HepG2 (cell line): ENCODE results near the gene B3GAT3. TPM values are rescaled to one million over a fixed set of nuclear protein-coding genes. Genes with fewer than 3 reads are reported as not detected.

Source experiments
- CBX5 ChIP-seq: sonication (generic); formaldehyde crosslinking; IDR thresholded peaks from 2 replicates; pipeline ENCODE4 v1.4.0; 2020; ENCODE audit warnings: missing genetic modification reagents, borderline replicate concordance
- EED ChIP-seq: sonication (generic); formaldehyde crosslinking; IDR thresholded peaks from 2 replicates; pipeline ENCODE4 v1.5.0; 2020; ENCODE audit warnings: mild to moderate bottlenecking, missing genetic modification reagents
- HOXD1 ChIP-seq: sonication (generic); formaldehyde crosslinking; IDR thresholded peaks from 2 replicates; pipeline ENCODE4 v1.5.0; 2020; ENCODE audit warnings: missing genetic modification reagents
- MAZ ChIP-seq, 2 experiments: sonication (generic) in 1 of 2; formaldehyde crosslinking in 1 of 2; IDR thresholded peaks; 2 replicates each; pipeline versions ENCODE4 v1.5.0 to v1.6.1; 2012 to 2020; ENCODE audit warnings: low read depth in 2 of 2, mild to moderate bottlenecking in 2 of 2, borderline replicate concordance in 1 of 2, improper control_type of control experiment in 1 of 2, low read length in 1 of 2, missing genetic modification reagents in 1 of 2, moderate library complexity in 1 of 2
- RORA ChIP-seq: sonication (generic); formaldehyde crosslinking; IDR thresholded peaks from 2 replicates; pipeline ENCODE4 v1.5.0; 2020; ENCODE audit warnings: mild to moderate bottlenecking, missing genetic modification reagents, moderate library complexity
- SP2 ChIP-seq: sonication (generic); formaldehyde crosslinking; IDR thresholded peaks from 2 replicates; pipeline ENCODE4 v1.5.1; 2020; ENCODE audit warnings: mild to moderate bottlenecking, missing genetic modification reagents
- ZBTB21 ChIP-seq: sonication (generic); formaldehyde crosslinking; IDR thresholded peaks from 2 replicates; pipeline ENCODE4 v1.4.0; 2020; ENCODE audit warnings: missing genetic modification reagents
- ZNF572 ChIP-seq: sonication (generic); formaldehyde crosslinking; IDR thresholded peaks from 2 replicates; pipeline ENCODE4 v1.5.1; 2020; ENCODE audit warnings: mild to moderate bottlenecking, missing genetic modification reagents
- ZNF703 ChIP-seq: sonication (generic); formaldehyde crosslinking; IDR thresholded peaks from 2 replicates; pipeline ENCODE4 v1.5.1; 2020; ENCODE audit warnings: missing genetic modification reagents, mild to moderate bottlenecking, moderate library complexity, borderline replicate concordance
- ZSCAN22 ChIP-seq: sonication (generic); formaldehyde crosslinking; IDR thresholded peaks from 2 replicates; pipeline ENCODE4 v1.4.0; 2020; ENCODE audit warnings: mild to moderate bottlenecking, missing genetic modification reagents
- polyA plus RNA-seq, 8 experiments: library from polyadenylated mRNA; depleted of rRNA in 3 of 8; stranded (reverse) in 7 of 8; unstranded in 1 of 8; fragments of >200 nt; fragmentation: Illumina TruSeq in 4 of 8; extraction: Trizol in 4 of 8; gene quantifications; 2 replicates each; pipeline versions ENCODE4 v1.2.1 to v1.2.3, GENCODE V29; 2011 to 2016; ENCODE audit warnings: low read depth in 4 of 8, missing spikeins in 1 of 8, mixed read lengths in 1 of 8; ENCODE audit not compliant: insufficient read depth in 1 of 8
- total RNA-seq, 5 experiments: library from RNA; depleted of rRNA; stranded (reverse); fragments of >200 nt; fragmentation: Illumina TruSeq; extraction: Trizol; gene quantifications; 2 replicates each; pipeline ENCODE4 v1.2.3, GENCODE V29; 2016; ENCODE audit warnings: low read depth in 1 of 5
- TF ChIP-seq, protein P1 (sequence below): sonication (generic); formaldehyde crosslinking; IDR thresholded peaks from 2 replicates; pipeline ENCODE4 v1.5.1; 2020; ENCODE audit warnings: missing genetic modification reagents, mild to moderate bottlenecking, borderline replicate concordance
- TF ChIP-seq, protein P2 (sequence below): IDR thresholded peaks from 2 replicates; pipeline ENCODE4 v1.6.1; 2012; ENCODE audit warnings: low read depth, low read length, improper control_type of control experiment
- TF ChIP-seq, protein P3 (sequence below): sonication (generic); formaldehyde crosslinking; IDR thresholded peaks from 2 replicates; pipeline ENCODE4 v1.8.1; 2023; ENCODE audit warnings: missing genetic modification reagents, mild to moderate bottlenecking, borderline replicate concordance
- TF ChIP-seq, protein P4 (sequence below): sonication (generic); formaldehyde crosslinking; IDR thresholded peaks from 2 replicates; pipeline ENCODE4 v1.9.0; 2022; ENCODE audit warnings: low read depth, missing genetic modification reagents
- TF ChIP-seq, protein P5 (sequence below): sonication (generic); formaldehyde crosslinking; IDR thresholded peaks from 2 replicates; pipeline ENCODE4 v1.9.0; 2021; ENCODE audit warnings: missing genetic modification reagents, mild to moderate bottlenecking, borderline replicate concordance
- TF ChIP-seq, protein P6 (sequence below): sonication (generic); formaldehyde crosslinking; IDR thresholded peaks from 2 replicates; pipeline ENCODE4 v1.8.0; 2022; ENCODE audit warnings: mild to moderate bottlenecking, missing genetic modification reagents; ENCODE audit not compliant: insufficient replicate concordance
- TF ChIP-seq, protein P7 (sequence below): sonication (generic); formaldehyde crosslinking; IDR thresholded peaks from 2 replicates; pipeline ENCODE4 v1.8.1; 2023; ENCODE audit warnings: mild to moderate bottlenecking, missing genetic modification reagents, borderline replicate concordance

B3GAT3 gene
- total and polyA plus RNA-seq, 2 of the 13 experiments (the other 11 are each of a cell fraction or from before 2014, with no cell fraction given) = 21.3 to 26.1 TPM

DNA sequence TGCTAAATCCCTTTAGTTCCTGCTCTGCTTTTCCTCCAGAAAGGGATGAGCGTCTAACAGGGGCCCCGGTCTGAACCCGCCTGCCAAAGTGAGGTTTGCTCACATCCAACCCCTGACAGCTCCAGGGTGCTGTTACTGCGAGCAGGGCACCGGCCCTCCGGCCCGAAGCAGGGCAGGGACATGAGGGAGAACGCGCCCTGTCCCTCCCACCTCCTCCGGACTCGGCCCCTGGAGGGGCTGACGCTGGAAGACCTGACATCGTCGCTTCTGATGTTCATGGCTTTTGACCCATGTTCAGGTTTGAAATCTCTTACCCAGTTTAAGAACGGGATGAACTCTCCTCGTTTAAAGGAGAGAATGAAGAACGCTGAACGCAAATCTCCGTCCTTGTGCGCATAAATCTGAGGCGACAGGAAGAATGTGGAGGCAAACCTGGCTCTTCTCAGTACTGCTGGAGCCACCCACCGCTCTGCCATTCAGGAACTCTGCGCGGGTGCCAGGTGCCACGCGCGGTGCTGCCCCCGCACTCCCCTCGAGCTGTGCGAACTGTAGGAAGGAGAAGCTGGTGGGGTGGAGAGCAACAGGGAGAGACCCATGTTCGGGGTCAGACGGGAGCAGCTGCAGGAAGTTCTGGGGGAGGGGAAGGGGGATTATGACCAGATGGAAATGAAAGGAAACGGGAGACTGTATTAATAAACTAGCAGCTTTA lies 47.3 kb downstream of the B3GAT3 start (continued):
- TF ChIP-seq, protein P1, sequence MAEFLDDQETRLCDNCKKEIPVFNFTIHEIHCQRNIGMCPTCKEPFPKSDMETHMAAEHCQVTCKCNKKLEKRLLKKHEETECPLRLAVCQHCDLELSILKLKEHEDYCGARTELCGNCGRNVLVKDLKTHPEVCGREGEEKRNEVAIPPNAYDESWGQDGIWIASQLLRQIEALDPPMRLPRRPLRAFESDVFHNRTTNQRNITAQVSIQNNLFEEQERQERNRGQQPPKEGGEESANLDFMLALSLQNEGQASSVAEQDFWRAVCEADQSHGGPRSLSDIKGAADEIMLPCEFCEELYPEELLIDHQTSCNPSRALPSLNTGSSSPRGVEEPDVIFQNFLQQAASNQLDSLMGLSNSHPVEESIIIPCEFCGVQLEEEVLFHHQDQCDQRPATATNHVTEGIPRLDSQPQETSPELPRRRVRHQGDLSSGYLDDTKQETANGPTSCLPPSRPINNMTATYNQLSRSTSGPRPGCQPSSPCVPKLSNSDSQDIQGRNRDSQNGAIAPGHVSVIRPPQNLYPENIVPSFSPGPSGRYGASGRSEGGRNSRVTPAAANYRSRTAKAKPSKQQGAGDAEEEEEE = no peak
- TF ChIP-seq SP2 (CRISPR knock-in tag) (no peak), ZNF572 (CRISPR knock-in tag) (0 out of 2 replicates have a peak, but pooled peaks have one; percentile 40), EED (CRISPR knock-in tag) (0 out of 2 replicates have a peak, but pooled peaks have one; percentile 36), MAZ (IDR thresholded peaks at IDR 0.05; ENCODE audit: borderline replicate concordance, low read depth, low read length) (no peak), MAZ (CRISPR knock-in tag; IDR thresholded peaks at IDR 0.05; ENCODE audit: low read depth) (no peak), RORA (CRISPR knock-in tag) (no peak), HOXD1 (CRISPR knock-in tag) (no peak), ZNF703 (no peak), ZBTB21 (CRISPR knock-in tag) (no peak), ZSCAN22 (CRISPR knock-in tag) (no peak), CBX5 (CRISPR knock-in tag) (no peak)
- TF ChIP-seq, protein P2, sequence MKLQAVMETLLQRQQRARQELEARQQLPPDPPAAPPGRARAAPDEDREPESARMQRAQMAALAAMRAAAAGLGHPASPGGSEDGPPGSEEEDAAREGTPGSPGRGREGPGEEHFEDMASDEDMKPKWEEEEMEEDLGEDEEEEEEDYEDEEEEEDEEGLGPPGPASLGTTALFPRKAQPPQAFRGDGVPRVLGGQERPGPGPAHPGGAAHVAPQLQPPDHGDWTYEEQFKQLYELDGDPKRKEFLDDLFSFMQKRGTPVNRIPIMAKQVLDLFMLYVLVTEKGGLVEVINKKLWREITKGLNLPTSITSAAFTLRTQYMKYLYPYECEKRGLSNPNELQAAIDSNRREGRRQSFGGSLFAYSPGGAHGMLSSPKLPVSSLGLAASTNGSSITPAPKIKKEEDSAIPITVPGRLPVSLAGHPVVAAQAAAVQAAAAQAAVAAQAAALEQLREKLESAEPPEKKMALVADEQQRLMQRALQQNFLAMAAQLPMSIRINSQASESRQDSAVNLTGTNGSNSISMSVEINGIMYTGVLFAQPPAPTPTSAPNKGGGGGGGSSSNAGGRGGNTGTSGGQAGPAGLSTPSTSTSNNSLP = no peak
- TF ChIP-seq, protein P3, sequence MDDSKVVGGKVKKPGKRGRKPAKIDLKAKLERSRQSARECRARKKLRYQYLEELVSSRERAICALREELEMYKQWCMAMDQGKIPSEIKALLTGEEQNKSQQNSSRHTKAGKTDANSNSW (CRISPR knock-in tag) = no peak
- TF ChIP-seq, protein P4, sequence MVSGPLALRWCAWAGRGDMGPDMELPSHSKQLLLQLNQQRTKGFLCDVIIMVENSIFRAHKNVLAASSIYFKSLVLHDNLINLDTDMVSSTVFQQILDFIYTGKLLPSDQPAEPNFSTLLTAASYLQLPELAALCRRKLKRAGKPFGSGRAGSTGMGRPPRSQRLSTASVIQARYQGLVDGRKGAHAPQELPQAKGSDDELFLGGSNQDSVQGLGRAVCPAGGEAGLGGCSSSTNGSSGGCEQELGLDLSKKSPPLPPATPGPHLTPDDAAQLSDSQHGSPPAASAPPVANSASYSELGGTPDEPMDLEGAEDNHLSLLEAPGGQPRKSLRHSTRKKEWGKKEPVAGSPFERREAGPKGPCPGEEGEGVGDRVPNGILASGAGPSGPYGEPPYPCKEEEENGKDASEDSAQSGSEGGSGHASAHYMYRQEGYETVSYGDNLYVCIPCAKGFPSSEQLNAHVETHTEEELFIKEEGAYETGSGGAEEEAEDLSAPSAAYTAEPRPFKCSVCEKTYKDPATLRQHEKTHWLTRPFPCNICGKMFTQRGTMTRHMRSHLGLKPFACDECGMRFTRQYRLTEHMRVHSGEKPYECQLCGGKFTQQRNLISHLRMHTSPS (CRISPR knock-in tag) = no peak
- TF ChIP-seq, protein P5, sequence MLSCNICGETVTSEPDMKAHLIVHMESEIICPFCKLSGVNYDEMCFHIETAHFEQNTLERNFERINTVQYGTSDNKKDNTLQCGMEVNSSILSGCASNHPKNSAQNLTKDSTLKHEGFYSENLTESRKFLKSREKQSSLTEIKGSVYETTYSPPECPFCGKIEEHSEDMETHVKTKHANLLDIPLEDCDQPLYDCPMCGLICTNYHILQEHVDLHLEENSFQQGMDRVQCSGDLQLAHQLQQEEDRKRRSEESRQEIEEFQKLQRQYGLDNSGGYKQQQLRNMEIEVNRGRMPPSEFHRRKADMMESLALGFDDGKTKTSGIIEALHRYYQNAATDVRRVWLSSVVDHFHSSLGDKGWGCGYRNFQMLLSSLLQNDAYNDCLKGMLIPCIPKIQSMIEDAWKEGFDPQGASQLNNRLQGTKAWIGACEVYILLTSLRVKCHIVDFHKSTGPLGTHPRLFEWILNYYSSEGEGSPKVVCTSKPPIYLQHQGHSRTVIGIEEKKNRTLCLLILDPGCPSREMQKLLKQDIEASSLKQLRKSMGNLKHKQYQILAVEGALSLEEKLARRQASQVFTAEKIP (CRISPR knock-in tag) = no peak
- TF ChIP-seq, protein P6, sequence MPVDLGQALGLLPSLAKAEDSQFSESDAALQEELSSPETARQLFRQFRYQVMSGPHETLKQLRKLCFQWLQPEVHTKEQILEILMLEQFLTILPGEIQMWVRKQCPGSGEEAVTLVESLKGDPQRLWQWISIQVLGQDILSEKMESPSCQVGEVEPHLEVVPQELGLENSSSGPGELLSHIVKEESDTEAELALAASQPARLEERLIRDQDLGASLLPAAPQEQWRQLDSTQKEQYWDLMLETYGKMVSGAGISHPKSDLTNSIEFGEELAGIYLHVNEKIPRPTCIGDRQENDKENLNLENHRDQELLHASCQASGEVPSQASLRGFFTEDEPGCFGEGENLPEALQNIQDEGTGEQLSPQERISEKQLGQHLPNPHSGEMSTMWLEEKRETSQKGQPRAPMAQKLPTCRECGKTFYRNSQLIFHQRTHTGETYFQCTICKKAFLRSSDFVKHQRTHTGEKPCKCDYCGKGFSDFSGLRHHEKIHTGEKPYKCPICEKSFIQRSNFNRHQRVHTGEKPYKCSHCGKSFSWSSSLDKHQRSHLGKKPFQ (CRISPR knock-in tag) = peak; percentile 49
- TF ChIP-seq, protein P7, sequence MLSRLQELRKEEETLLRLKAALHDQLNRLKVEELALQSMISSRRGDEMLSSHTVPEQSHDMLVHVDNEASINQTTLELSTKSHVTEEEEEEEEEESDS (CRISPR knock-in tag) = no peak
